CD4-positive, alpha-beta T cell (primary cell): ENCODE data around the gene COL6A2. TPM values are rescaled to one million over a fixed set of nuclear protein-coding genes. Genes with fewer than 3 reads are reported as not detected.

Source experiments
- ATAC-seq: fragments of 200-7000 bp; cut with Tn5 transposase; one replicate; pipeline ENCODE4 v1.10.0; 2022; ENCODE audit warnings: mild to moderate bottlenecking; ENCODE audit not compliant: poor library complexity
- CTCF ChIA-PET: fragments of 350-600 bp; sonication (Branson Sonifier 250); formaldehyde crosslinking; loops from one replicate; lab custom pipeline; 2021; ENCODE audit warnings: antibody characterized with exemption, inconsistent platforms; lab: Charles Lee
- POLR2A ChIA-PET: fragments of 350-600 bp; sonication (Branson Sonifier 250); formaldehyde crosslinking; loops from one replicate; lab custom pipeline; 2021; ENCODE audit warnings: antibody characterized with exemption, inconsistent platforms; lab: Charles Lee
- DNase-seq, 14 experiments: peaks; one replicate each; pipeline ENCODE4 v3.0.0-alpha.2; 2013 to 2020; ENCODE audit warnings: mixed read lengths in 2 of 14
- H3K27ac ChIP-seq, 2 donors: one replicate each; pipeline versions ENCODE4 v1.5.1 to v1.7.0; 2013; ENCODE audit warnings: low read length in 2 of 2, low read depth in 1 of 2, mild to moderate bottlenecking in 1 of 2
- H3K27me3 ChIP-seq, 2 experiments: 1 replicate in 1 of 2; 2 replicates in 1 of 2; pipeline versions ENCODE4 v1.6.1 to v1.7.0; 2013; ENCODE audit warnings: low read length in 2 of 2, control low read depth in 1 of 2, mild to moderate bottlenecking in 1 of 2, moderate library complexity in 1 of 2; ENCODE audit not compliant: insufficient read depth in 2 of 2, control insufficient read depth in 1 of 2
- H3K36me3 ChIP-seq: one replicate; pipeline ENCODE4 v1.6.1; 2013; ENCODE audit warnings: low read length, control low read depth; ENCODE audit not compliant: insufficient read depth
- H3K4me1 ChIP-seq: one replicate; pipeline ENCODE4 v1.6.1; 2013; ENCODE audit warnings: low read length, control low read depth; ENCODE audit not compliant: insufficient read depth
- H3K4me3 ChIP-seq: one replicate; pipeline ENCODE4 v1.5.1; 2013; ENCODE audit warnings: mild to moderate bottlenecking, low read length, moderate library complexity
- H3K9me3 ChIP-seq, 2 experiments: 1 replicate in 1 of 2; 2 replicates in 1 of 2; pipeline versions ENCODE4 v1.6.1 to v1.7.0; 2013; ENCODE audit warnings: low read length in 2 of 2, mild to moderate bottlenecking in 2 of 2, control low read depth in 1 of 2, moderate library complexity in 1 of 2; ENCODE audit not compliant: control insufficient read depth in 1 of 2, insufficient read depth in 1 of 2
- H3K27ac Mint-ChIP-seq: one replicate; pipeline ENCODE4 v1.8.0; 2020; ENCODE audit warnings: mixed read lengths
- H3K27me3 Mint-ChIP-seq: one replicate; pipeline ENCODE4 v1.8.0; 2021; ENCODE audit warnings: mixed read lengths
- H3K36me3 Mint-ChIP-seq: one replicate; pipeline ENCODE4 v1.8.0; 2021; ENCODE audit warnings: low read depth, mixed read lengths
- H3K4me1 Mint-ChIP-seq: one replicate; pipeline ENCODE4 v1.8.0; 2021; ENCODE audit warnings: low read depth, mixed read lengths
- H3K4me3 Mint-ChIP-seq: one replicate; pipeline ENCODE4 v1.8.0; 2020; ENCODE audit warnings: mild to moderate bottlenecking, mixed read lengths
- H3K9me3 Mint-ChIP-seq: one replicate; pipeline ENCODE4 v1.8.0; 2020; ENCODE audit warnings: mixed read lengths
- intact Hi-C, 2 experiments: fragments of 100-400 bp; cut with DNase I in 1 of 2; cut with micrococcal nuclease in 1 of 2; formaldehyde crosslinking; loops; one replicate each; pipeline versions ENCODE4 v1.15.1 to v1.9.0; 2023 to 2025; cut with DNase I, micrococcal nuclease
- total RNA-seq, 174 experiments: library from RNA in 2 of 174; stranded (reverse) in 2 of 174; gene quantifications; one replicate each; pipeline ENCODE4 v1.2.3 and lab custom pipeline; 2021 to 2026
- TF ChIP-seq, protein P1 (sequence below): fragments of 200-600 bp; IDR thresholded peaks from one replicate; pipeline ENCODE4 v1.8.0; 2022; ENCODE audit warnings: antibody characterized with exemption, mild to moderate bottlenecking

COL6A2 gene
- total RNA-seq, 2 experiments from 2014 or later = 24.1 to 26.4 TPM

- H3K27me3 Mint-ChIP-seq = no peaks in the 10 kb centered on the region
- no peaks in the 10 kb centered on the region for H3K27me3 ChIP-seq
- H3K27ac ChIP-seq = no peak overlapping the region
- no peak overlapping the region for H3K4me3 ChIP-seq
- H3K36me3 Mint-ChIP-seq = no peaks in the 10 kb centered on the region
- peaks cover 9% of the 10 kb centered on the region for H3K9me3 Mint-ChIP-seq
- POLR2A ChIA-PET = interaction anchor here (0.6 kb wide), 1 partner anchor 103 kb away, joined by 5 read pairs; no protein-coding TSS in a partner anchor
- TF ChIP-seq, protein P1, sequence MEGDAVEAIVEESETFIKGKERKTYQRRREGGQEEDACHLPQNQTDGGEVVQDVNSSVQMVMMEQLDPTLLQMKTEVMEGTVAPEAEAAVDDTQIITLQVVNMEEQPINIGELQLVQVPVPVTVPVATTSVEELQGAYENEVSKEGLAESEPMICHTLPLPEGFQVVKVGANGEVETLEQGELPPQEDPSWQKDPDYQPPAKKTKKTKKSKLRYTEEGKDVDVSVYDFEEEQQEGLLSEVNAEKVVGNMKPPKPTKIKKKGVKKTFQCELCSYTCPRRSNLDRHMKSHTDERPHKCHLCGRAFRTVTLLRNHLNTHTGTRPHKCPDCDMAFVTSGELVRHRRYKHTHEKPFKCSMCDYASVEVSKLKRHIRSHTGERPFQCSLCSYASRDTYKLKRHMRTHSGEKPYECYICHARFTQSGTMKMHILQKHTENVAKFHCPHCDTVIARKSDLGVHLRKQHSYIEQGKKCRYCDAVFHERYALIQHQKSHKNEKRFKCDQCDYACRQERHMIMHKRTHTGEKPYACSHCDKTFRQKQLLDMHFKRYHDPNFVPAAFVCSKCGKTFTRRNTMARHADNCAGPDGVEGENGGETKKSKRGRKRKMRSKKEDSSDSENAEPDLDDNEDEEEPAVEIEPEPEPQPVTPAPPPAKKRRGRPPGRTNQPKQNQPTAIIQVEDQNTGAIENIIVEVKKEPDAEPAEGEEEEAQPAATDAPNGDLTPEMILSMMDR = no peak
- intact Hi-C loops = no loop called here
- no peak for DNase-seq
- H3K4me1 ChIP-seq = peaks cover 10% of the 10 kb centered on the region
- no peaks in the 10 kb centered on the region for H3K36me3 ChIP-seq
- H3K9me3 ChIP-seq = peaks cover 9 to 10% of the 10 kb centered on the region in 2 experiments
- CTCF ChIA-PET = no interaction called here
- ATAC-seq = no peak
- no peak overlapping the region for H3K27ac Mint-ChIP-seq
- H3K4me1 Mint-ChIP-seq = no peaks in the 10 kb centered on the region
- no peak overlapping the region for H3K4me3 Mint-ChIP-seq
These were observed 81.0 kb downstream of the COL6A2 start for GRCh38 chr21:46178961-46179360.

Other genes starting within 250 kb of the COL6A2 start
- gene COL6A1, start 116.3 kb upstream of the COL6A2 start, total RNA-seq = 1 to 10 TPM; 8.0 to 8.5 TPM
- under 1 TPM; 0.17 to 0.44 TPM for gene FTCD, start 57.5 kb downstream of the COL6A2 start, total RNA-seq
- gene SPATC1L, start 86.3 kb downstream of the COL6A2 start, total RNA-seq = 1 to 10 TPM; 2.8 to 3.0 TPM
- gene LSS, start 130.7 kb downstream of the COL6A2 start, total RNA-seq = 10 to 100 TPM; 30.4 TPM
- 10 to 100 TPM; 94.3 to 96.5 TPM for gene MCM3AP, start 187.5 kb downstream of the COL6A2 start, total RNA-seq
- 10 to 100 TPM; 10.6 to 14.8 TPM for gene YBEY, start 188.2 kb downstream of the COL6A2 start, total RNA-seq
- gene C21orf58, start 225.8 kb downstream of the COL6A2 start, total RNA-seq = 1 to 10 TPM; 2.0 to 2.8 TPM
- 10 to 100 TPM; 54.4 to 55.5 TPM for gene PCNT, start 226.0 kb downstream of the COL6A2 start, total RNA-seq